A549 (cell line): ENCODE measurements around the gene ACACA. TPM values are rescaled to one million over a fixed set of nuclear protein-coding genes. Genes with fewer than 3 reads are reported as not detected.
A peak's percentile ranks its signal among the peaks of the same experiment; 100 is the strongest.

Experiments used
- ATAC-seq, 2 experiments: fragments of 200-7000 bp in 1 of 2; fragments of >200 bp in 1 of 2; cut with Nextera tagmentation in 1 of 2; cut with Tn5 transposase in 1 of 2; 3 replicates each; pipeline versions ENCODE4 v1.8.0 to v1.9.1; 2018 to 2020; ENCODE audit warnings: mild to moderate bottlenecking in 1 of 2, moderate library complexity in 1 of 2
- CTCF ChIA-PET: fragments of 300-600 bp; sonication (Branson Sonifier 250); formaldehyde crosslinking; extraction: SDS; loops from one replicate; lab custom pipeline; 2021; ENCODE audit warnings: antibody characterized with exemption, inconsistent platforms; lab: Yijun Ruan, JAX
- POLR2A ChIA-PET: fragments of 350-600 bp; formaldehyde crosslinking; extraction: SDS; loops from one replicate; lab custom pipeline; 2021; ENCODE audit warnings: antibody characterized with exemption, inconsistent platforms; lab: Yijun Ruan, JAX
- DNase-seq, 2 experiments: peaks; one replicate each; pipeline versions ENCODE4 v3.0.0 to v3.0.0-alpha.2; 2011 to 2016; ENCODE audit warnings: low read depth in 1 of 2, low spot score in 1 of 2
- FAIRE-seq: peaks from 2 replicates; lab custom pipeline; 2011; peaks lifted over from hg19 to GRCh38; lab: Jason Lieb, UNC
- H3K27ac ChIP-seq, 2 experiments: fragments of >200 bp; sonication (Bioruptor Twin); formaldehyde crosslinking; 3 replicates each; pipeline ENCODE4 v1.5.1; 2016 to 2017
- H3K4me1 ChIP-seq: fragments of >200 bp; sonication (Bioruptor Twin); formaldehyde crosslinking; 3 replicates; pipeline ENCODE4 v1.6.1; 2016
- H3K4me2 ChIP-seq: fragments of >200 bp; sonication (Bioruptor Twin); formaldehyde crosslinking; 3 replicates; pipeline ENCODE4 v1.6.1; 2016
- H3K4me3 ChIP-seq: fragments of >200 bp; sonication (Bioruptor Twin); formaldehyde crosslinking; 3 replicates; pipeline ENCODE4 v1.5.1; 2016
- H3K9me3 ChIP-seq: fragments of >200 bp; sonication (Bioruptor Twin); formaldehyde crosslinking; 3 replicates; pipeline ENCODE4 v1.6.1; 2016
- BHLHE40 ChIP-seq: IDR thresholded peaks from 2 replicates; pipeline ENCODE4 v1.6.1; 2012; ENCODE audit warnings: low read depth, low read length, inconsistent platforms
- CBX2 ChIP-seq: fragments of 200-600 bp; sonication (generic); IDR thresholded peaks from 2 replicates; pipeline ENCODE4 v1.6.1; 2016; ENCODE audit warnings: low read depth, mild to moderate bottlenecking, borderline replicate concordance
- E2F6 ChIP-seq: IDR thresholded peaks from 2 replicates; pipeline ENCODE4 v1.6.1; 2012; ENCODE audit warnings: low read depth, borderline replicate concordance
- GATA3 ChIP-seq: IDR thresholded peaks from 2 replicates; pipeline ENCODE4 v1.6.1; 2012; ENCODE audit warnings: borderline replicate concordance
- HDAC2 ChIP-seq: fragments of 200-600 bp; sonication (generic); IDR thresholded peaks from 2 replicates; pipeline ENCODE4 v1.6.1; 2016
- HES2 ChIP-seq: fragments of >200 bp; sonication (Bioruptor Twin); formaldehyde crosslinking; IDR thresholded peaks from 2 replicates; pipeline ENCODE4 v1.6.1; 2016
- HEYL ChIP-seq: fragments of 250-450 bp; sonication (Bioruptor Pico); IDR thresholded peaks from 2 replicates; pipeline ENCODE4 v1.8.0; 2021; ENCODE audit warnings: mild to moderate bottlenecking, moderate library complexity
- HOXA7 ChIP-seq: fragments of 250-450 bp; sonication (Bioruptor Pico); IDR thresholded peaks from 2 replicates; pipeline ENCODE4 v1.5.0; 2020; ENCODE audit warnings: mild to moderate bottlenecking, moderate library complexity
- KDM1A ChIP-seq: fragments of 200-600 bp; sonication (generic); IDR thresholded peaks from 2 replicates; pipeline ENCODE4 v1.6.1; 2016; ENCODE audit warnings: low read depth, mild to moderate bottlenecking
- NFE2L2 ChIP-seq: fragments of 150-350 bp; conservative IDR thresholded peaks from 2 replicates; pipeline ENCODE4 v1.6.1; 2014; ENCODE audit warnings: low read length
- PBX3 ChIP-seq: IDR thresholded peaks from 2 replicates; pipeline ENCODE4 v1.6.1; 2012
- POLR2AphosphoS2 ChIP-seq: conservative IDR thresholded peaks from 2 replicates; pipeline ENCODE4 v1.6.1; 2012; ENCODE audit warnings: low read length, improper control_type of control experiment, inconsistent platforms
- RAD21 ChIP-seq, 2 experiments: fragments of >200 bp in 1 of 2; sonication (Bioruptor Twin) in 1 of 2; formaldehyde crosslinking in 1 of 2; IDR thresholded peaks in 1 of 2; conservative IDR thresholded peaks in 1 of 2; 2 replicates in 1 of 2; 3 replicates in 1 of 2; pipeline ENCODE4 v1.6.1; 2012 to 2018; ENCODE audit warnings: inconsistent platforms in 1 of 2
- RCOR1 ChIP-seq: fragments of 150-350 bp; IDR thresholded peaks from 2 replicates; pipeline ENCODE4 v1.6.1; 2014; ENCODE audit warnings: antibody characterized with exemption, low read length, low read depth
- REST ChIP-seq: fragments of 200-600 bp; sonication (generic); IDR thresholded peaks from 2 replicates; pipeline ENCODE4 v1.6.1; 2016; ENCODE audit warnings: antibody characterized with exemption, mild to moderate bottlenecking, moderate library complexity
- RFX5 ChIP-seq: fragments of 450-650 bp; IDR thresholded peaks from 2 replicates; pipeline ENCODE4 v1.7.1; 2014; ENCODE audit warnings: antibody characterized with exemption, mild to moderate bottlenecking, moderate library complexity
- RNF2 ChIP-seq: fragments of 200-600 bp; sonication (generic); IDR thresholded peaks from 2 replicates; pipeline ENCODE4 v1.6.1; 2016; ENCODE audit warnings: low read depth, mild to moderate bottlenecking, antibody characterized with exemption, moderate library complexity, borderline replicate concordance
- SMC3 ChIP-seq: fragments of >200 bp; sonication (Bioruptor Twin); formaldehyde crosslinking; IDR thresholded peaks from 3 replicates; pipeline ENCODE4 v1.6.1; 2018; ENCODE audit warnings: inconsistent platforms
- SREBF2 ChIP-seq: fragments of 450-650 bp; IDR thresholded peaks from 2 replicates; pipeline ENCODE4 v1.6.1; 2014; ENCODE audit warnings: mild to moderate bottlenecking, moderate library complexity
- USF2 ChIP-seq: fragments of 450-650 bp; IDR thresholded peaks from 2 replicates; pipeline ENCODE4 v1.6.1; 2014; ENCODE audit warnings: antibody characterized with exemption
- ZFP36 ChIP-seq: fragments of 450-650 bp; IDR thresholded peaks from 2 replicates; pipeline ENCODE4 v1.6.1; 2014; ENCODE audit warnings: borderline replicate concordance; ENCODE audit not compliant: partially characterized antibody
- ZNF302 ChIP-seq: fragments of 250-450 bp; sonication (Bioruptor Pico); IDR thresholded peaks from 2 replicates; pipeline ENCODE4 v1.9.0; 2021; ENCODE audit warnings: inconsistent platforms, mild to moderate bottlenecking, moderate library complexity
- ZSCAN20 ChIP-seq: fragments of 250-450 bp; sonication (Bioruptor Pico); IDR thresholded peaks from 2 replicates; pipeline ENCODE4 v1.8.0; 2022; ENCODE audit warnings: mild to moderate bottlenecking, moderate library complexity
- WGBS: methylation state at CpG from one replicate; pipeline ENCODE4 v1.1.6; 2017; ENCODE audit errors: missing lambda C conversion rate; 5-methylcytosine and 5-hydroxymethylcytosine counted together
- polyA plus RNA-seq, 4 experiments: library from polyadenylated mRNA; depleted of rRNA in 3 of 4; stranded (reverse); fragments of >200 nt; fragmentation: RNase III in 1 of 4; extraction: RNeasy Plus Mini Kit Qiagen cat#74134 plus additional on column Dnase treatment in 1 of 4; gene quantifications; 2 replicates in 3 of 4; 3 replicates in 1 of 4; pipeline ENCODE4 v1.2.3, GENCODE V29; 2011 to 2017

The ACACA gene
- polyA plus RNA-seq, 2 of the 4 experiments (the other 2 are of a cell fraction) = 51.8 to 112 TPM

- 74% methylated on average over 6 of the region's 6 CpGs for WGBS
- no peak overlapping the region for H3K4me3 ChIP-seq
- ATAC-seq = no peak
- H3K27ac ChIP-seq = no peak overlapping the region
- H3K9me3 ChIP-seq = no peaks in the 10 kb centered on the region
- no peak for FAIRE-seq
- ChIA-PET POLR2A (no interaction called here), CTCF (interaction anchor here (1.4 to 5.0 kb wide), 2 partner anchors 37 to 454 kb away, joined by 3 to 25 read pairs; no protein-coding TSS in a partner anchor)
- H3K4me1 ChIP-seq = no peaks in the 10 kb centered on the region
- TF ChIP-seq ZFP36 (no peak), SREBF2 (no peak), HEYL (CRISPR knock-in tag) (no peak), HES2 (no peak), SMC3 (no peak), REST (no peak), ZNF302 (CRISPR knock-in tag) (no peak), RNF2 (no peak), NFE2L2 (no peak), E2F6 (no peak), CBX2 (no peak), HDAC2 (no peak), RAD21 (conservative IDR thresholded peaks at IDR 0.05 in 1 of 2, IDR thresholded peaks at IDR 0.05 in 1 of 2) (no peak), HOXA7 (no peak), BHLHE40 (no peak), ZSCAN20 (CRISPR knock-in tag) (no peak), RFX5 (no peak), PBX3 (no peak)
- TF ChIP-seq, all 56 proteins: peak for 0
- DNase-seq = no peak
- H3K4me2 ChIP-seq = no peak overlapping the region
Measured at GRCh38 chr17:37083456-37083855, 323.2 kb downstream of the ACACA start.

- FAIRE-seq = no peak
- POLR2A ChIA-PET = no interaction called here
Measured at GRCh38 chr17:37082985-37083384, 323.7 kb downstream of the ACACA start.

More at GRCh38 chr17:37082985-37083384, 323.7 kb downstream of the ACACA start:
- no peak overlapping the region for H3K4me3 ChIP-seq
- DNase-seq = no peak
- TF ChIP-seq NFE2L2 (no peak), POLR2AphosphoS2 (no peak), KDM1A (no peak), RCOR1 (no peak), HEYL (CRISPR knock-in tag) (no peak), GATA3 (no peak), CBX2 (no peak), USF2 (no peak), E2F6 (no peak)
- H3K27ac ChIP-seq = no peak overlapping the region
- peak; percentile 7; a peak in 3 of 6 replicates for ATAC-seq
- H3K9me3 ChIP-seq = no peaks in the 10 kb centered on the region
- H3K4me1 ChIP-seq = no peaks in the 10 kb centered on the region
- CTCF ChIA-PET = interaction anchor here (1.4 to 5.0 kb wide), 4 partner anchors 16 to 454 kb away, joined by 3 to 25 read pairs (median 4); no protein-coding TSS in a partner anchor
- H3K4me2 ChIP-seq = no peak overlapping the region
- 92% methylated on average over 4 of the region's 4 CpGs for WGBS
